Gastrocnemius medialis (tissue), 4 donors: ENCODE results near the gene FAM25A.

Experiments
- POLR2A ChIP-seq, 2 donors: fragments of 450-650 bp; IDR thresholded peaks; one replicate each; pipeline ENCODE4 v1.6.1; 2017; ENCODE audit warnings: antibody characterized with exemption in 2 of 2, mild to moderate bottlenecking in 2 of 2, moderate library complexity in 2 of 2
- TF ChIP-seq, protein P1 (sequence below), 5 experiments: fragments of 450-650 bp in 3 of 5; fragments of 200-600 bp in 2 of 5; sonication (generic) in 2 of 5; IDR thresholded peaks in 4 of 5; conservative IDR thresholded peaks in 1 of 5; 1 replicate in 4 of 5; 2 replicates in 1 of 5; pipeline ENCODE4 v1.5.1; 2016 to 2019; ENCODE audit warnings: antibody characterized with exemption in 5 of 5, mild to moderate bottlenecking in 3 of 5, moderate library complexity in 3 of 5

GRCh38 chr10:87053111-87053510, 33.0 kb downstream of the FAM25A start:
- TF ChIP-seq, protein P1, sequence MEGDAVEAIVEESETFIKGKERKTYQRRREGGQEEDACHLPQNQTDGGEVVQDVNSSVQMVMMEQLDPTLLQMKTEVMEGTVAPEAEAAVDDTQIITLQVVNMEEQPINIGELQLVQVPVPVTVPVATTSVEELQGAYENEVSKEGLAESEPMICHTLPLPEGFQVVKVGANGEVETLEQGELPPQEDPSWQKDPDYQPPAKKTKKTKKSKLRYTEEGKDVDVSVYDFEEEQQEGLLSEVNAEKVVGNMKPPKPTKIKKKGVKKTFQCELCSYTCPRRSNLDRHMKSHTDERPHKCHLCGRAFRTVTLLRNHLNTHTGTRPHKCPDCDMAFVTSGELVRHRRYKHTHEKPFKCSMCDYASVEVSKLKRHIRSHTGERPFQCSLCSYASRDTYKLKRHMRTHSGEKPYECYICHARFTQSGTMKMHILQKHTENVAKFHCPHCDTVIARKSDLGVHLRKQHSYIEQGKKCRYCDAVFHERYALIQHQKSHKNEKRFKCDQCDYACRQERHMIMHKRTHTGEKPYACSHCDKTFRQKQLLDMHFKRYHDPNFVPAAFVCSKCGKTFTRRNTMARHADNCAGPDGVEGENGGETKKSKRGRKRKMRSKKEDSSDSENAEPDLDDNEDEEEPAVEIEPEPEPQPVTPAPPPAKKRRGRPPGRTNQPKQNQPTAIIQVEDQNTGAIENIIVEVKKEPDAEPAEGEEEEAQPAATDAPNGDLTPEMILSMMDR (IDR thresholded peaks at IDR 0.05 in 4 of 5, conservative IDR thresholded peaks at IDR 0.05 in 1 of 5): no peak
- TF ChIP-seq POLR2A (IDR thresholded peaks at IDR 0.05): no peak
